Right atrium auricular region (tissue), 2 donors: ENCODE results near the gene SNTB2. TPM values are rescaled to one million over a fixed set of nuclear protein-coding genes. Genes with fewer than 3 reads are reported as not detected.
A peak's percentile ranks its signal among the peaks of the same experiment; 100 is the strongest.
"Not testable (repeated sequence)": the region's sequence is repeated elsewhere in the genome, so short reads cannot be mapped to it uniquely, and the experiment has no call there.

Source experiments
- DNase-seq: peaks from one replicate; pipeline ENCODE4 v3.0.0-alpha.2; 2019; ENCODE audit warnings: low spot score
- H3K27ac ChIP-seq, 2 donors: fragments of 200-600 bp; sonication (generic); 1 replicate in 1 of 2; 2 replicates in 1 of 2; pipeline ENCODE4 v1.5.1; 2016 to 2019
- H3K27me3 ChIP-seq, 2 donors: fragments of 200-600 bp; sonication (generic); one replicate each; pipeline versions ENCODE4 v1.5.1 to v1.6.0; 2017 to 2019
- H3K36me3 ChIP-seq: fragments of 200-600 bp; sonication (generic); one replicate; pipeline ENCODE4 v1.5.1; 2016
- H3K4me1 ChIP-seq, 2 donors: fragments of 200-600 bp; sonication (generic); one replicate each; pipeline versions ENCODE4 v1.5.1 to v1.6.0; 2017 to 2019
- H3K4me3 ChIP-seq, 2 donors: fragments of 200-600 bp; sonication (generic); 1 replicate in 1 of 2; 2 replicates in 1 of 2; pipeline ENCODE4 v1.5.1; 2017 to 2019; ENCODE audit warnings: mild to moderate bottlenecking in 1 of 2, moderate library complexity in 1 of 2
- H3K9me3 ChIP-seq, 2 donors: fragments of 200-600 bp; sonication (generic); one replicate each; pipeline ENCODE4 v1.5.1; 2019
- CTCF ChIP-seq, 2 donors: fragments of 200-600 bp; sonication (generic); IDR thresholded peaks; one replicate each; pipeline ENCODE4 v1.5.1; 2019; ENCODE audit warnings: antibody characterized with exemption in 2 of 2
- total RNA-seq, 2 donors: library from RNA; depleted of rRNA; stranded (reverse); fragments of >200 nt; gene quantifications; one replicate each; pipeline ENCODE4 v1.1.0, GENCODE V29; 2016

The SNTB2 gene
- total RNA-seq, 2 donors from 2014 or later = 12.3 to 35.1 TPM

- DNase-seq = no peak
- Histone ChIP-seq H3K36me3 (peaks cover 45% of the 10 kb centered on the region), H3K4me3 (no peak overlapping the region), H3K4me1 (no peaks in the 10 kb centered on the region), H3K27me3 (no peaks in the 10 kb centered on the region), H3K9me3 (no peaks in the 10 kb centered on the region), H3K27ac (no peak overlapping the region)
- no peak for TF ChIP-seq CTCF (IDR thresholded peaks at IDR 0.05)
Observed at GRCh38 chr16:69145658-69146057, 41.3 kb upstream of the SNTB2 start.

GRCh38 chr16:69149621-69150020 lies 37.3 kb upstream of the SNTB2 start:
- not testable (repeated sequence) for H3K27me3 ChIP-seq, H3K4me3 ChIP-seq, H3K27ac ChIP-seq, H3K4me1 ChIP-seq, H3K9me3 ChIP-seq, DNase-seq
- peaks cover 55% of the 10 kb centered on the region for H3K36me3 ChIP-seq

GRCh38 chr16:69150146-69150865 lies 36.7 kb upstream of the SNTB2 start:
- no peaks in the 10 kb centered on the region for H3K27me3 ChIP-seq
- H3K4me3 ChIP-seq = no peak overlapping the region
- H3K4me1 ChIP-seq = no peaks in the 10 kb centered on the region
- TF ChIP-seq CTCF (IDR thresholded peaks at IDR 0.05) = peak; percentile 48 to 86
- no peak for DNase-seq
- peaks cover 61% of the 10 kb centered on the region for H3K36me3 ChIP-seq
- H3K27ac ChIP-seq = no peak overlapping the region
- H3K9me3 ChIP-seq = no peaks in the 10 kb centered on the region

- H3K36me3 ChIP-seq = peaks cover 76% of the 10 kb centered on the region
- no peak overlapping the region for H3K27ac ChIP-seq
- H3K4me1 ChIP-seq = no peaks in the 10 kb centered on the region
- H3K9me3 ChIP-seq = no peaks in the 10 kb centered on the region
- no peak for TF ChIP-seq CTCF (IDR thresholded peaks at IDR 0.05)
- no peak for DNase-seq
- no peak overlapping the region for H3K4me3 ChIP-seq
- no peaks in the 10 kb centered on the region for H3K27me3 ChIP-seq
Observed at GRCh38 chr16:69157196-69157595, 29.8 kb upstream of the SNTB2 start.

- Histone ChIP-seq H3K36me3 (peaks cover 69% of the 10 kb centered on the region), H3K9me3 (no peaks in the 10 kb centered on the region), H3K4me1 (no peaks in the 10 kb centered on the region), H3K4me3 (no peak overlapping the region), H3K27me3 (no peaks in the 10 kb centered on the region), H3K27ac (no peak overlapping the region)
- DNase-seq = no peak
- TF ChIP-seq CTCF (IDR thresholded peaks at IDR 0.05) = no peak
Observed at GRCh38 chr16:69160192-69160591, 26.8 kb upstream of the SNTB2 start.

GRCh38 chr16:69165584-69165983 lies 21.4 kb upstream of the SNTB2 start:
- Histone ChIP-seq H3K36me3 (peaks cover 64% of the 10 kb centered on the region), H3K4me3 (no peak overlapping the region), H3K9me3 (no peaks in the 10 kb centered on the region), H3K27ac (no peak overlapping the region), H3K27me3 (no peaks in the 10 kb centered on the region), H3K4me1 (peaks cover 0 to 14% of the 10 kb centered on the region in 2 donors)
- no peak for TF ChIP-seq CTCF (IDR thresholded peaks at IDR 0.05)
- DNase-seq = no peak
